ENCODE measurements around the gene LAPTM5. TPM values are rescaled to one million over a fixed set of nuclear protein-coding genes. Genes with fewer than 3 reads are reported as not detected.

Gene LAPTM5
- total and polyA plus RNA-seq, 2 of the 8 experiments (the other 6 are each of a cell fraction or from before 2014, with no cell fraction given), result 0.37 to 1.4 TPM

GRCh38 chr1:30697571-30698376 is 59.8 kb downstream of the LAPTM5 start:
- H3K23ac ChIP-seq (ENCODE audit: insufficient read length), result no peak overlapping the region
- no peak overlapping the region for H2BK12ac ChIP-seq (ENCODE audit: low read depth, low read length)
- no peak overlapping the region for H2BK120ac ChIP-seq (replicated peaks; ENCODE audit: low read depth, low read length)
- ChIA-PET POLR2A (ENCODE audit: partially characterized antibody) (interaction anchor here (1.2 kb wide), 1 partner anchor 9 kb away, joined by 3 read pairs; no protein-coding TSS in a partner anchor), CTCF (ENCODE audit: partially characterized antibody) (interaction anchor here (0.5 to 2.6 kb wide), 7 partner anchors 10 to 1105 kb away, joined by 3 to 15 read pairs (median 4); no protein-coding TSS in a partner anchor)
- no peak overlapping the region; the same call in 1 of the 2 replicates for H4K8ac ChIP-seq (ENCODE audit: extremely low read depth, insufficient read depth, low read length)
- no peak overlapping the region for H3K9ac ChIP-seq (replicated peaks in 1 of 4; ENCODE audit: extremely low read depth in 1 of 4, low read depth in 3 of 4, low read length in 3 of 4)
- no peak overlapping the region for H3K4me2 ChIP-seq (ENCODE audit: insufficient read depth in 1 of 2, low read depth in 2 of 2, low read length in 2 of 2)
- H3K56ac ChIP-seq (replicated peaks; ENCODE audit: insufficient read length, low read depth, low read length), result no peak overlapping the region
- peaks cover 8% of the 10 kb centered on the region; the same call in 1 of the 2 replicates for H3K23me2 ChIP-seq (ENCODE audit: low read depth, low read length)
- no peak overlapping the region for H2AK5ac ChIP-seq (ENCODE audit: low read depth, low read length)
- no peak overlapping the region for H2AFZ ChIP-seq (ENCODE audit: low read length)
- no peak overlapping the region for H3K4me3 ChIP-seq (ENCODE audit: extremely low read depth in 1 of 4, insufficient read depth in 2 of 4, low read depth in 3 of 4, low read length in 4 of 4)
- H3K18ac ChIP-seq (ENCODE audit: extremely low read depth, low read length), result no peak overlapping the region
- H2BK20ac ChIP-seq (ENCODE audit: low read length), result no peak overlapping the region
- H4K5ac ChIP-seq (ENCODE audit: insufficient read length, low read depth, low read length), result no peak overlapping the region
- H3K4ac ChIP-seq (replicated peaks; ENCODE audit: insufficient read length, low read depth, low read length), result no peak overlapping the region
- no peak overlapping the region; the same call in 1 of the 2 replicates for H2BK15ac ChIP-seq (ENCODE audit: low read length)
- H3K27me3 ChIP-seq (replicated peaks in 1 of 4; ENCODE audit: control insufficient read depth in 3 of 4, extremely low read depth in 1 of 4, insufficient read depth in 3 of 4, low read length in 3 of 4), result no peaks in the 10 kb centered on the region
- no peak overlapping the region for H3K27ac ChIP-seq (ENCODE audit: low read depth, low read length)
- DNase-seq (ENCODE audit: low read depth in 1 of 2, low spot score in 2 of 2) (no peak), FAIRE-seq (no peak)
- H3K36me3 ChIP-seq (ENCODE audit: control insufficient read depth in 2 of 4, insufficient read depth in 4 of 4, low read length in 3 of 4), result no peaks in the 10 kb centered on the region
- H2BK5ac ChIP-seq (ENCODE audit: low read depth, low read length), result no peak overlapping the region
- peaks cover 0 to 3% (median 0%) of the 10 kb centered on the region in 4 experiments; a peak in 3 of 7 replicates for H3K4me1 ChIP-seq (replicated peaks in 1 of 4; ENCODE audit: control insufficient read depth in 3 of 4, insufficient read depth in 4 of 4, low read length in 3 of 4)
- H3K79me1 ChIP-seq (ENCODE audit: low read depth, low read length), result no peaks in the 10 kb centered on the region
- H3K14ac ChIP-seq (ENCODE audit: insufficient read length), result no peak overlapping the region
- no peak overlapping the region for H4K91ac ChIP-seq (replicated peaks; ENCODE audit: insufficient read length, low read length)
- H4K20me1 ChIP-seq (replicated peaks in 1 of 2; ENCODE audit: control insufficient read depth in 1 of 2, insufficient read depth in 2 of 2, low read length in 2 of 2), result peaks cover 0 to under 1% of the 10 kb centered on the region in 2 experiments
- no peaks in the 10 kb centered on the region for H3K79me2 ChIP-seq (ENCODE audit: control insufficient read depth in 1 of 2, insufficient read depth in 2 of 2, low read length in 2 of 2)
- no peaks in the 10 kb centered on the region for H3K9me3 ChIP-seq (ENCODE audit: insufficient read depth in 2 of 2, low read depth in 1 of 2, low read length in 1 of 2)
- WGBS, 2 experiments (ENCODE audit: extremely low coverage in 1 of 2, insufficient coverage in 1 of 2, insufficient read length in 1 of 2, insufficient replicate concordance in 2 of 2, low coverage in 1 of 2, low lambda C conversion rate in 2 of 2, missing lambda C conversion rate in 1 of 2), result 70% methylated on average over 9 of the region's 9 CpGs; no CpG with 5 or more reads in 1 of the 2 experiments
- TF ChIP-seq NANOG (IDR thresholded peaks at IDR 0.05; ENCODE audit: insufficient read depth, low read depth, low read length, poor library complexity, severe bottlenecking) (no peak), KDM1A (IDR thresholded peaks at IDR 0.05; ENCODE audit: borderline replicate concordance, low read length) (peak; percentile 52; the same call in 1 of the 2 replicates), NRF1 (IDR thresholded peaks at IDR 0.05; ENCODE audit: low read depth, low read length) (no peak), RAD21 (IDR thresholded peaks at IDR 0.05 in 1 of 2, conservative IDR thresholded peaks at IDR 0.05 in 1 of 2; ENCODE audit: low read depth in 2 of 2, low read length in 2 of 2) (peak; percentile 29 to 48; a peak in 3 of 4 replicates), CTCF (IDR thresholded peaks at IDR 0.05; ENCODE audit: control extremely low read depth in 1 of 3, insufficient read depth in 1 of 3, low read depth in 1 of 3, low read length in 3 of 3) (peak in 2 of 3 experiments; percentile 1 to 14; a peak in 2 of 4 replicates)
